IPS-NIHi7 (cell line): ENCODE measurements around the gene SCCPDH.
A peak's percentile ranks its signal among the peaks of the same experiment; 100 is the strongest.
"Not testable (repeated sequence)": the region's sequence is repeated elsewhere in the genome, so short reads cannot be mapped to it uniquely, and the experiment has no call there.

Source experiments
- DNase-seq: peaks from one replicate; pipeline ENCODE4 v3.0.0; 2012; ENCODE audit warnings: mixed read lengths; ENCODE audit errors: extremely low spot score

SCCPDH gene, protein sequence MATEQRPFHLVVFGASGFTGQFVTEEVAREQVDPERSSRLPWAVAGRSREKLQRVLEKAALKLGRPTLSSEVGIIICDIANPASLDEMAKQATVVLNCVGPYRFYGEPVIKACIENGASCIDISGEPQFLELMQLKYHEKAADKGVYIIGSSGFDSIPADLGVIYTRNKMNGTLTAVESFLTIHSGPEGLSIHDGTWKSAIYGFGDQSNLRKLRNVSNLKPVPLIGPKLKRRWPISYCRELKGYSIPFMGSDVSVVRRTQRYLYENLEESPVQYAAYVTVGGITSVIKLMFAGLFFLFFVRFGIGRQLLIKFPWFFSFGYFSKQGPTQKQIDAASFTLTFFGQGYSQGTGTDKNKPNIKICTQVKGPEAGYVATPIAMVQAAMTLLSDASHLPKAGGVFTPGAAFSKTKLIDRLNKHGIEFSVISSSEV

DNA sequence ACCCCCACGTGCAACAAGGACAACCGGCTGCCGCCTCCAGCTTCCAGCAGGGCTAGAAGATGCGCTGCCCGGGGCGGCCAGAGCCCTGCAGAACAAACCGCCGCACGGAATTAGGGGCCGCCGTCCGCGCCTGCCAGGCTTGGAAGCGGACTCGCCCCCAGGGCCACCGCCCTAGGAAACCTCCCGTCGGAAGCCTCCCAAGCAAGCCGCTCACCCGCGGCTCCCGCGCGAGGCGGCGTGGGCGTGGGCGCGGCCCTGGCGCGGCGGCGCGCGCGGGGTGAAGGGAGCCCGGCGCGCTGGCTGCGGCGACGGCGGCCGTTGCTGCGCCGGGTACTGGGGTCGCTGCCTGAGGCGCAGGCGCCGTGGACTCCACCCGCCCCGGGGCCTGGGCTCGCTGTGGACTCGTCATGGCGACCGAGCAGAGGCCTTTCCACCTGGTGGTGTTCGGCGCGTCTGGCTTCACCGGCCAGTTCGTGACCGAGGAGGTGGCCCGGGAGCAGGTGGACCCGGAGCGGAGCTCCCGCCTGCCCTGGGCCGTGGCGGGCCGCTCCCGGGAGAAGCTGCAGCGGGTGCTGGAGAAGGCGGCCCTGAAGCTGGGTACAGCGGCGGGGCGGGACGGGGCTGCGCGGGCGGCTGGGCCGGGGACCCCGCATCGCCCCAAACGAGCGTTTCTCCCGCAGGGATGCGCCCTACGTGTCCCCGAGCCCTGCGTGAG lies at the start of gene SCCPDH:
Gene SCCPDH, plus strand, starts transcription at position 394 of the 715 bp plus-strand sequence. Its CDS starts 14 bp downstream, at position 408.
- DNase-seq = peak; percentile 91

DNA sequence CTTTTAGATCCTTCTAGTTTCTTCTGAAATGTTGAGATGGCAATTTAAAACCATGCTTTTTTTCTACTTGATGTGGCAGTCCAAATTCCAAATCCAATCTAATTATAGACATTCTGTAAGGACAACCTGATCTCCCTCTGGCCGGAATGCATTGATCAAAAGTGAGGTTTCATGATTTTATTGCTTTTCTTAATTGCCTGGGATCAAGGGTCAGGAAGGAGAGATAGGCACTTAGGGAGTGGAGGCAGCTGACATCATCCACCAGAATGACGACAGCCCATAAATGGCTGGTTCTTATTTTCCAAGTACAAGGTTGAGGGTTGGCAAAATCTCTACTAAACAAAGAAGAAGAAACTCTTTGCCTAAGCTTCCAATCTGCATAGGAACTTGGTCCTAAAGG lies 46.4 kb upstream of the SCCPDH start:
- DNase-seq = no peak

DNA sequence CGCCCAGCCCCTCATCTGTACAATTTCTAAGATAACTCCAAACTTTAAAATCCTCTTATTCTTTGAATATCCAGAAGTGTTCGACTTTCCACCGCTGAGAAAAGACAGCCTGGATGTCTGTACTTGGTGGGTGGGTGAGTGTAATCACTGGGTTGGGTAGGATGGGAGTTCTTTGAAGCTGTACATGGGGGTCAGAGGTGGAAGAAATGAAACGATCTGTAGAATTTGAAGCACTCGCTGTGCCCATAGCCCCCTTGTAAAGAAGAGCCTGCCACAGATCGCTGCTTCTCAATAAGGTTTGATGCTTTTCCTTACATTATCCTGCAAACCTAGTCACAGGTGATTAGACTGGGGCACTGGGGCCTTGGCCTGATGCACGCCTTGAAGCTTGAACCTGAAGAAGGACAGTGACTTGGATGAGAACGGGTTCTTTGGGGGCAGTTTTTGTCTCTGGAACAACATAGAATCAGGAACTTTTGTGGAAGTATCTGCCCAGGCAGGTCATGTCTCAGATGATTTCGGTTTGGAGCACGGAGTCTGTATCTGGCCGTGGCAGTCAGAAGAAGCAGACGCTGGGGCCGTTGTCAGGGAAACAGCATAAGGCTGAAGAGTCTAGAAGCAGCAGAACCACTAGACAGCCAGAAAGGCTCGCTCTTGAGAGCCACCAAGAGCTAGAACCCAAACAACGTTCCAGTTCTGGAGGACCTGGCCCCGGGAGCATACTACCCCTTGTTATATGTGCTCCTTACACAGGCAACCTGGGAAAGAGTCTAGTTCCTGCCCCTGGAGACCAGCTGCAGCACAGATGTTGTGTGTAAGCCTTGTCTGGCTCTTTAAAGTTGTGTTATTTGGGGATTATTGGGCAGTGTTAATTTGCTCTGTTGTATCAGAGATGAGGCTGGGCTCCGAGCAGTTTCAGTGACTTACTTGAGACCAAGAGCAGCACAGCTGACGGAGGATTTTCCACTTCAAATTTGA lies 45.1 kb upstream of the SCCPDH start:
- no peak for DNase-seq

DNA sequence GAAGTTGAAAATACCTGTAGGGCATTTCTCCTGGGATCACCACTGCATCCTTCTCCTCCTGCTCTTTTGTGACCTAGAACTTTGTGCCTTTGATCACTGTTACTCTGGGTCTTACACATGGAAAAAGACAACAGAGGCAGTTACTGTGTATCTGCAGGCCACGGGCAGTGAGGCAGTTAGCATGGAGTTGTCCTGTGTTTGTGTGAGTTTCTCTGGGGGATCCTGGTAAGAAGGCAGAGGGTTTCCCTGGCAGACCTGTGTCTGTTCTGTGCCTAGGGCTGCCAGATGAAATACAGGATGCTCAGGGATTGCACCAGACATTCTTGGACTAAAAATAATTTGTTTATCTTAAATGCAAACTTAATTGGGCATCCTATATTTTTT lies 44.4 kb upstream of the SCCPDH start:
- no peak for DNase-seq

DNA sequence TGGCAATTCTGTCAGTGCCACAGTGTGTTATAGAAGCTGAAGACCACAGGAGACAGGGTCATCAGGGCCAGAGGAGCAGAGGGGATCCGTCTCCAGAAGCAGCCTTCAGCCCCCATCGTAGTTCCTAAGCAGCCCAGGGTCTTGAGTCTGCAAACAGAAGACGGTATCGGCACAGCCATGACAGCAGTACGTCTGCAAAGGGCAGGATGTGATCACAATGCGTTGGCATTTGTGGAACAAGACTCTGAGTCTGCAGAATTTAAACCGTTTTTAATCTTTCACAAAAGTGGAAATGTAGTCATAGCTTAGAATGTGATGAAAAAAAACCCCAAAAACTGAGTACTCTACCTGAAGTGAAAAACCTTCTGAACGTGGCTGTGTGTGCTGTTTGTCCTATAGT lies 44.0 kb upstream of the SCCPDH start:
- no peak for DNase-seq

DNA sequence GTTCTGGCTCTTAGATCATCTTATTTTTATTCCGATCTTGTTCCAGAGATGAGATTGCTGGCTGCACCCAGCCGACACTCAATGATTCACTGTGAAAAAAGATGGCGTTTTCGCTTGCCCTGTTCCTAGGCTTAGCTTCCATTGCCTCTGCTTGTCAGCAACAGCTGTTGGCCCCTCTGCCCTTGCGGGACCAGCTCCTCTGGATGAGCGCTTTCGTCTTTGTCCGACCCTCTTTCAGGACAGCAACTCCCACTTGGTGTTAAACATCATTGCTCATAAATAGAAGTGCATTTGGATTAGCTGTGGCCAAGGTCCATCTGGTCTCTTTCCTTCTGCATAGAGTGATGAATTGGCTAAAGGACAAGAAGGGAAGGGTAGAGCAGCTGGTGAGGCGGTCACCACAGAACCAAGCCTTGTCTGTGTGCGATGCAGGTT lies 43.5 kb upstream of the SCCPDH start:
- DNase-seq = no peak

DNA sequence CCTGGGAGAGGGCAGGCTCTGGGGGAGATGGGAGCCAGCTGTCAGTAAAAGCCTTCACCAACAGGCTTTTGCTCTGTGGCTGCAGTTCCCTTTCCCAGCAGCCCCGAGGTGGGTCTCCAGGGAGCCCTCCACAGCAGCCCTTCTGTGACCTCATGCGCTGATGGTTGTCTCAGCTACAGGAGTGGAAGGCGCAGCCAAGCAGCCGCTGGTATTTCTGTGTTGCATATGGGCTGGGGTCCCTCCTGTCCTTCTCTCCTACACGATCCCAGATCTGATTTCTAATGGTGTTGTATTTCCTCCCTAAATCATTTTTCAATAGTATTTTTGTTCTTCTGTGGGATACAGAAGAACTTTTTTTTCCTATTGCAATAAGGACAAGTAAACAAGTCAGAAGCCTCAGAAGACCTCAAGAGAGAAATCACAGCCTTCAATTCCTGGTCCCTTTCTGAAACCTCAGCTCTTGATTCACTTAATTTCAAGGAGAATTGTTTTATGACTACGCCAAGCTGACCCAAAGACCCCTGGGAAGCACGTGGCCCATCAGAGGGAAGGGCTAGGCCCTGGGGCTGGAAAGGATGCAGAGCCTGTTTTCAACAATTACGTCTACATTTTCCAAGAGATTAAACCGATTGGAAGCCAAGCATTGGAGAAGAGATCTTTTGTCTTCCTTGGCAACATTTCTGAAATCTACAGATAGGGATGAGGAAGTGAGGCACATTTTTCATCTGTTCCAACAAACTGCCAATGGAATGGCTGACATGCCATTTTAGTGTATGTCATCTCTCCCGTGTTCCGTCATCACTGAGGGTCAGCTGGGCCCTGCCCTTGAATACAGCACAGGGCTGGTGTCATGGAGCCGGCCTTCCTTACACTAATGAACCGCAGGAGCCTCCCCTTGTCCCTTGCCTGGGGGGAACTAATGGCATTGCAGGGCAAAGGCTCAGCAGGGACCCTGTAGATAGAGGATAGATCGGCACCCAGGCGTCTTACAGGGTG lies 42.0 kb upstream of the SCCPDH start:
- DNase-seq = no peak

DNA sequence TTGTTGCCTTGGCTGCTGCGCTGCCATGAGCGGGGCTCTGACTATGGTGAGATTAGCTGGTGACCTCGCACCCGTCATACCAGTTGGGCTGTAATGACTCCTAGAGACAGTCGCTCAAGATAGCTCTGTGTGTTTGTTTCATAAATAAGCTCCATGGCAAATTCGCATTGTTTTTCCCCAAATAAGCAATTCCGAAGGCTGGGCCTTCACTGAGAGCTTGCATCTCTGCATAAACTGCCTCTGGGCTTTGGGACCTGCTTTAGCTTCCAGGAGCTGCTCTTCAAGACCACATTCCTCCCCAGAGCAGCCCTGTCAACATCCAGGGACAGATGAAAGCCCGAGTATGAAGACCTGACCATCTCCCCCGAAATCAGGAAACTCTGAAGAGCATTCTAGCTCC lies 40.7 kb upstream of the SCCPDH start:
- DNase-seq = no peak

DNA sequence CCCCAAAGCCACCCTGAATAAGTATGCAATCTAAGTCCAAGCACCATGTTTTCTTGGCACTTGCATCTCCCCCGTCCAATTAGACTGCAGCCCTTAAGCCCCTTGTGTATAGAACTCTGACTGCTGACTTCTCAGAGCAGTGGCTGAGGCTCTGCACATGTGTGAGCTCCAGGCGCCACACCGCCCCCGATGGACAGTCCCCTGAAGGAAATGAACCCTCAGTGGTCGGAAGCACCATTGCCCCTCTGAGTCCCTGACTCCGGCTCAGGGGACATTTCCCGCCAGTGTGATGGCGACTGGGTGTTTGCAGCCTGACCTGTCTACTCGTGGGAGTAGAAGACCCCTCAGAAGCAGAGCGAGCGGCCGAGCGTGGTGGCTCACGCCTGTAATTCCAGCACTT lies 37.2 kb upstream of the SCCPDH start:
- peak; percentile 44 for DNase-seq

DNA sequence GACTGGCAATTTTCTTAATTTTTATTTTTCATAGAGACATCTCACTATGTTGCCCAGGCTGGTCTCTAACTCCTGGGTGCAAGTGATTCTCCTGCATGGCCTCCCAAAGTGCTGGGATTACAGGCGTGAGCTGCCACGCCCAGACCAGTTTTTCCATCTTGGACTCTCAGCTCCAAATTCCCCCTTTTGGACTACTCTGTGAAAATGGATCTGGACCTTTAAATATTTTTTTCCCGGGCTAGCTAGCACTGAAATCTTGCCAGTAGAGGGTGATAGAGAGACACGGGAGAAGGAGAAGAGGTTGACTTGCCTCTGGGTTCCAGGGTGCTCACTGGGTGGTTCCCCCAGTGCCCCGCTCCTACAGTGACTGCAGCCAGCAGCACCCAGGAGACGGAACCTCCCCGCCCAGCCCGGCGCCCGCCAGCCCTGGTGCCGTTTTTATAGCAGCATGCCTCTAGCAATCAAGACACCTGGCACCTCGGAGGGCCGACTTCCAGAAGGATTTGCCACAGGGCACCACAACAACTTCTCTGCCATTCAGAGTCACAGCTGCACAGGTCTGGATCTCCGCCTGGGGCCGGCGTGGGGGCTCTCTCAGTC lies 34.7 kb upstream of the SCCPDH start:
- peak; percentile 84 for DNase-seq

DNA sequence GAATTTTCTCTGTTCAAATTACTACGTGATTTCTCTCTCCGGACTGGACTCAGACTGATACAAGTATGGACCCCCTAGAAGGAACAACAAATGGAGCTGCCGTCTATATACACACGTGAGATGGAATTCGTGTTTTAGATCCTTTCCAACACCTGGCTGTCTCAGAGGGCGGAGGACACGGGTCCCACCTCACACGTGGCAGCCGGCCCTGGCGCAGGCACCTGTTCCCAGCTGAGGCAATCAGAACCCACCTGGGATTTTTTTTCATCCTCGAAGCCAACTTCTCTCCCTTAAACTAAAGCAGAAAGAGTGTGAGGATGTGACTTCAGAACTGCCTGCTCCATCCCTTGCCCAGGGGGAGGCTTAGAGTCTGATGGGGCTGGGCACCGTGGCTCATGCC lies 34.1 kb upstream of the SCCPDH start:
- no peak for DNase-seq

DNA sequence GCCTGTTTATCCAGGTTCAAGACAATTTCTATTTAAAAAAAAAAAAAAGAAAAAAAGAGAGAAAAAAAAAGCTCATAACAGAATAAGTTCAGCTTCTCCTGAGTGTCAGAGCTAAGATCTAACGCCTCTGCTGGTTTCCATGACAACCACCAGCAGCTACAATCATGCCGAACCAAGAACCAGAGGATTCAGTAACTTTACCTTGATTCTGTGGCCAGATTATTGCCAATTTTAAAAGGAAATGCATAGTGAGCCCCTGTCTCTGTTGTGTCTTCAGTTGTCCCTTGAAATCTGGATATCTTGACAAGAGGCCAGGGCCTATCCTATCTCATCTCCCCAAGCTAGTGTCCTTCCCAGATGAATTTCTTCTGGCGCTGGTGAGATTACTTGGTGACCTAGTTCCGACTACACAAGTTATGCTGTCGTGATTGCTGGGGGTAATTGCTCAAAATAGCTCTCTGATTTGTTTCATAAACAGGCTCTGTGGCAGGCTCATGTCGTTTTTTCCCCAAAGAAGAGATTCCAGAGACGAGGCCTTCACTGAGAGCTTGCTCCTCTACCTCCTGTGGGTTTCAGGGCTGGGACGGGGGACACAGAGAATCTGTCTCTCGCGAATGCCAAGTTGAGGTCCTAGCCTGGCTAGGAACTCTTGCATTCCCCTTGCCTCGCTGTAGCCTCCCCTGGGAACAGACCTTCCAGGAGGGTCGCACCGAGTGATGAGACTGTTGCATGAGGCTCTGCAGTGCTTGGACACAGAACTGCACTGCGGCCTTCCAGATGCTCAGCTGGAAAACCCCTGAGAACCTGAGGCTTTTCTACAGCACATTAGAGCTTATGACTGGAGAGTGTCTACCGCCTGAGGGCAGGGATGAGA lies 32.4 kb upstream of the SCCPDH start:
- no peak for DNase-seq

DNA sequence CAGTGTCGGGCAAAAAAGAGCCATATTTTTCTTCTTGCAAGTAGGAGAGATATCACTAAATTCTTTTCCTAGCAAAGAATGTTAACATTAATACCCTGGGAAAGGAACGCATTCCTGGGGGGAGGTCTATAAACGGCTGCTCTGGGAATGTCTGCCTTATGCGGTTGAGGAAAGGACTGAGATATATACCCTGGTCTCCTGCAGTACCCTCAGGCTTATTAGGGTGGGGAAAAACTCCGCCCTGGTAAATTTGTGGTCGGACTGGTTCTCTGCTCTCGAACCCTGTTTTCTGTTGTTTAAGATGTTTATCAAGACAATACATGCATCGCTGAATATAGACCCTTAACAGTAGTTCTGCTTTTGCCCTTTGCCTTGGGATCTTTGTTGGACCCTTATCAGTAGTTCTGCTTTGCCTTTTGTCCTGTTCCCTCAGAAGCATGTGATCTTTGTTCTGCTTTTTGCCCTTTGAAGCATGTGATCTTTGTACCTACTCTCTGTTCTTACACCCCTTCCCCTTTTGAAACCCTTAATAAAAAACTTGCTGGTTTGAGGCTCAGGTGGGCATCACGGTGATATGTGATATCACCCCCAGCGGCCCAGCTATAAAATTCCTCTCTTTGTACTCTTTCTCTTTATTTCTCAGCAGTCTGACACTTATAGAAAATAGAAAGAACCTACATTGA lies 29.9 kb upstream of the SCCPDH start:
- DNase-seq = not testable (repeated sequence)

DNA sequence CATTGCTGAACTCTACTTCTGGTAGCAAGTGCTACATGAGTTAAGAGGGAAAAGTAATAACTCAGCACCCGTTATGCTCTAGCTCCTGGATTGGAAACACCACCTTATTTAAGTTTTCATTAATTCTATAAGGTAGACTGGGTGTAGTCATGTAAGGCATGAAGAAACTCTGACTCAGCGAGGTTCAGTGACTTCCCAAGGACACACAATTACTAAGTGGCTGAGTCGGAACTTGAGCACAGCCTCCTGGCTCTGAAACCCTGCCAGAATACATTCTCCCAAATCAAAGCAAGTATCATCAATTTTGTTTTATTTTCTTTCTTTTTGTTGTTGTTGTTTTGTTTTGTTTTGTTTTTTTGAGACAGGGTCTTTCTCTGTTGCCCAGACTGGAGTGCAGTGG lies 29.1 kb upstream of the SCCPDH start:
- DNase-seq = no peak

DNA sequence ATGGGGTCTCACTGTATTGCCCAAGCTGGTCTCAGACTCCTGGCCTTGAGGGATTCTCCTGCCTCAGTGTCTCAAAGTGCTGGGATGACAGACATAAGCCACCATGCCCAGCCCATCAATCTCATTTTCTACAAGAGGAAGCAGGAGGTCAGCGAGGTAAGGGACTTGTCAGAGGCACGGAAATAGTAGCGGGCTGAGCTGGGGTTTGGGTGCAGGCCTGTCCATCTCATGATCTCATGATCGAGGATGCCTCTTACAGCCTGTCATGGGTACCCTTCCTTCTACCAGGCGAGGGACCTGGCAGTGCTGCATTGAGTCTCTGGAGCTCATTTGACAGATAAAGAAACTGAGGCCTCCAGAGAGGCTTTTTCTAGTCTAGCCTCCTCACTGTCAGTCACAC lies 28.5 kb upstream of the SCCPDH start:
- no peak for DNase-seq

DNA sequence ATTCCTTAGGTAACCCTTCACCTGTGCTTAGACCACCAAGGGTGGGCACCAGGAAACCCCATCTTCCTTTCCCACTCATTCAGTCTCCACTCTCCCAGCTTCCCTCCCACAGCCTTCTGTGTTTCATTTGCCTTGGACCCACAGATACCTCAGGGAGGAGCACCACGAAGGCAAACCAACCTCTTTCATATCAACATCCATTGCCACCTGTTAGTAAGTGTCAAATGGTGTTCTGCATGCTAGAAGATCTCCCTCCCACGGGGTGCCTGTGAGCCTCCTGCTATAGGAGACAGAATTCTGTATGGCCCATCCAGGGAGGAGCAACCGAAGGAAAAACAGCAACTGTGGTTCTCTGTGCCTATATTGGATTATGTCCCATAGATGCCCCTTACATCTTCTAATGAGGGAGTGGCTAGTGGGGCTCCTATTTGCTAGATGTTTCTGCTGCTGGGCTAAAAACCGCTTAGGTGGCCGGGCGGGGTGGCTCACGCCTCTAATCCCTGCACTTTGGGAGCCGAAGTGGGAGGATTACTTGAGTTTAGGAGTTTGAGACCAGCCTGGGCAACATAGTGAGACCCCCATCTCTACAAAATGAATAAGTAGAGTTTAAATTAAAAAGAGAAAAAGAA lies 25.6 kb upstream of the SCCPDH start:
- no peak for DNase-seq

DNA sequence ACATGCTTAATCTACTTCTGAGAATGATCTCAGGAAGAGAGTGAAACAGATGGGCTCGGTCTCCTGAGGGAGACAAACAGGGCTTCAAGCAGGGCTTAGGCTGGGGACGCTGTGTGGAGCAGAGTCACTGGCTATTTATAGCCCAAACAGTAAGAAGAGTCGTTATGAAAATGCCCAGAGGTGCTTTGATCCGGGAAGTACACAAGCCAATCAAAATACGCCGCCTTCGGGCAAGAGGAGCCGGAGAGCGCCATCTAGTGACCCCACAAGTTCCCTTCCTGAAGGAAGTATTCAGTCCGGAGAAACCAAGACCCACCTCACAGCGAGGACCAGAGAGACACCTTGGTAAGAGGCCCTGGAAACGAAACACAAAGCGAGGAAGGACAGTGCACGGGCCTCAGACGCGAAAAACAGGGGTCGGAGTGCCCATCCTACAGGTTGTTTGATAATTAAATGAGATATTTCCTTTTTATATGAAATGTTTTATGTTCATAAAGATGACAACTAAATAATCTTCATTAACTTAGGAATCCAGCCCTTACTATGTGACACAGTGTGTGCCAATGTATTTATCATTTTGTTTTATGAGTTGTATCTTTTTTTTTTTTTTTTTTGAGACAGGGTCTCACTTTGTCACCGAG lies 25.0 kb upstream of the SCCPDH start:
- DNase-seq = peak; percentile 88

DNA sequence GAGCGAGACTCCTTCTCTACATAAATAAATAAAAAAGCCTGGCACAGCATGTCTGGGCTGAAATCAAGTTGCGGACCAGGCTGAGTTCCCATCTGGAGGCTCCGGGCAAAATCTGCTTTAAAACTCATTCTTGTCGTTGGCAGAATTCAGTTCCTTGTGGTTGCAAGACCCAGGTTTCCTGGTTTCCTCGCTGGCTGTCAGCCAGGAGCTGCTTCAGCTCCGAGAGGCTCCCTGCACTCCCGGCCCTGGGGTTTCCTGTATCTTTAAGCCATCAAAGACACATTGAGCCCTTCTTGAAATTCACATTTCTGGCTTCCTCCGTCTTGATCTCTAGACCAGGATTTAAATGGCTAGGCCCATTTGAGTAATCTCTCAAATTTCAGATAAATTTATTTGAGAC lies 20.6 kb upstream of the SCCPDH start:
- no peak for DNase-seq
